DND-41 (cell line): ENCODE data around the gene UPK1A.

Experiments
- ATAC-seq: fragments of 200-7000 bp; cut with Tn5 transposase; 3 replicates; pipeline ENCODE4 v1.9.1; 2021; ENCODE audit warnings: low read depth; ENCODE audit not compliant: insufficient read depth
- DNase-seq: peaks from one replicate; pipeline ENCODE4 v3.0.0-alpha.2; 2020
- H2AFZ ChIP-seq: 2 replicates; pipeline ENCODE4 v1.6.0; 2012; ENCODE audit warnings: low read depth, low read length
- H3K27ac ChIP-seq: 2 replicates; pipeline ENCODE4 v1.5.1; 2012; ENCODE audit warnings: low read length, inconsistent platforms
- H3K27me3 ChIP-seq: fragments of 200-600 bp; sonication (generic); 2 replicates; pipeline ENCODE4 v1.6.0; 2012; ENCODE audit warnings: low read length, mild to moderate bottlenecking, inconsistent platforms; ENCODE audit not compliant: insufficient read depth, poor library complexity
- H3K36me3 ChIP-seq: 2 replicates; pipeline ENCODE4 v1.5.1; 2012; ENCODE audit warnings: low read length, inconsistent platforms; ENCODE audit not compliant: insufficient read depth
- H3K4me1 ChIP-seq: 2 replicates; pipeline ENCODE4 v1.5.1; 2012; ENCODE audit warnings: mild to moderate bottlenecking, low read length; ENCODE audit not compliant: insufficient read depth
- H3K4me2 ChIP-seq: 2 replicates; pipeline ENCODE4 v1.6.0; 2012; ENCODE audit warnings: mild to moderate bottlenecking, moderate library complexity, low read length, inconsistent platforms; ENCODE audit not compliant: insufficient read depth
- H3K4me3 ChIP-seq, 2 experiments: fragments of 200-600 bp in 1 of 2; shearing (Covaris generic) in 1 of 2; 2 replicates each; pipeline ENCODE4 v1.5.1; 2012 to 2016; ENCODE audit warnings: inconsistent platforms in 2 of 2, low read length in 2 of 2, mild to moderate bottlenecking in 2 of 2, low read depth in 1 of 2, moderate library complexity in 1 of 2
- H3K79me2 ChIP-seq: 2 replicates; pipeline ENCODE4 v1.6.0; 2012; ENCODE audit warnings: low read length, inconsistent platforms; ENCODE audit not compliant: insufficient read depth
- H3K9ac ChIP-seq: 2 replicates; pipeline ENCODE4 v1.6.0; 2012; ENCODE audit warnings: low read depth, mild to moderate bottlenecking, inconsistent platforms, low read length, moderate library complexity
- H3K9me3 ChIP-seq: 2 replicates; pipeline ENCODE4 v1.5.1; 2012; ENCODE audit warnings: low read length, moderate library complexity, mild to moderate bottlenecking, inconsistent platforms; ENCODE audit not compliant: insufficient read depth, severe bottlenecking
- H4K20me1 ChIP-seq: 2 replicates; pipeline ENCODE4 v1.6.0; 2012; ENCODE audit warnings: low read length; ENCODE audit not compliant: insufficient read depth
- EZH2 ChIP-seq: IDR thresholded peaks from 3 replicates; pipeline ENCODE4 v1.6.1; 2012; ENCODE audit warnings: borderline replicate concordance, low read depth, mild to moderate bottlenecking, moderate library complexity, low read length, inconsistent platforms; ENCODE audit not compliant: severe bottlenecking
- TF ChIP-seq, protein P1 (sequence below): IDR thresholded peaks from 2 replicates; pipeline ENCODE4 v1.5.1; 2012; ENCODE audit warnings: borderline replicate concordance, low read length, moderate library complexity, mild to moderate bottlenecking; ENCODE audit not compliant: poor library complexity, severe bottlenecking; ENCODE audit errors: extremely low read depth

UPK1A gene

DNA sequence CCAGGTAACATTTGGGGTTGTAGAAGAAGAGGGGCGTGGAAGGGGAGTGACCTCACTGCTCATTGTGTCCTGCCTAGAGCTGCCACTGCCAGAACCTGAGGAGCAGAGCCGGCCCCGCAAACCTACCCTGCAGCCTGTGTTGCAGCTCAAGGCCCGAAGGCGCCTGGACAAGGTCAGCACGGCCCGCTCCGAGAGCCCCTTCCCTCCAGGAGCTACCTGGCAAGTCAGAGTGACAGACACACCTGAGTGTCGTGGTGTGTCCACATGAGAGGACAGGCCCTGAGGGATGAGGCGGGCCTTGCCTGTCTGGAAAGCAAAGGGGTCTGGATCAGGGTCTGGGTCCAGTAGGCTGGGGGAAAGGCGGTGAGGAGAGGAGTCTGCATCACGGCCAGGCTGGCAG, 58.2 kb downstream of the UPK1A start:
- H3K4me2 ChIP-seq: no peak overlapping the region
- no peak overlapping the region for H2AFZ ChIP-seq
- H3K79me2 ChIP-seq: peaks cover 25% of the 10 kb centered on the region
- DNase-seq (no peak), ATAC-seq (no peak)
- no peak overlapping the region for H3K27ac ChIP-seq
- peaks cover 14% of the 10 kb centered on the region for H3K4me1 ChIP-seq
- TF ChIP-seq, protein P1, sequence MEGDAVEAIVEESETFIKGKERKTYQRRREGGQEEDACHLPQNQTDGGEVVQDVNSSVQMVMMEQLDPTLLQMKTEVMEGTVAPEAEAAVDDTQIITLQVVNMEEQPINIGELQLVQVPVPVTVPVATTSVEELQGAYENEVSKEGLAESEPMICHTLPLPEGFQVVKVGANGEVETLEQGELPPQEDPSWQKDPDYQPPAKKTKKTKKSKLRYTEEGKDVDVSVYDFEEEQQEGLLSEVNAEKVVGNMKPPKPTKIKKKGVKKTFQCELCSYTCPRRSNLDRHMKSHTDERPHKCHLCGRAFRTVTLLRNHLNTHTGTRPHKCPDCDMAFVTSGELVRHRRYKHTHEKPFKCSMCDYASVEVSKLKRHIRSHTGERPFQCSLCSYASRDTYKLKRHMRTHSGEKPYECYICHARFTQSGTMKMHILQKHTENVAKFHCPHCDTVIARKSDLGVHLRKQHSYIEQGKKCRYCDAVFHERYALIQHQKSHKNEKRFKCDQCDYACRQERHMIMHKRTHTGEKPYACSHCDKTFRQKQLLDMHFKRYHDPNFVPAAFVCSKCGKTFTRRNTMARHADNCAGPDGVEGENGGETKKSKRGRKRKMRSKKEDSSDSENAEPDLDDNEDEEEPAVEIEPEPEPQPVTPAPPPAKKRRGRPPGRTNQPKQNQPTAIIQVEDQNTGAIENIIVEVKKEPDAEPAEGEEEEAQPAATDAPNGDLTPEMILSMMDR: no peak
- no peak for TF ChIP-seq EZH2
- no peaks in the 10 kb centered on the region for H3K27me3 ChIP-seq
- no peak overlapping the region for H3K9ac ChIP-seq
- H3K36me3 ChIP-seq: peaks cover 98% of the 10 kb centered on the region
- peaks cover 64% of the 10 kb centered on the region for H4K20me1 ChIP-seq
- H3K4me3 ChIP-seq: no peak overlapping the region
- no peaks in the 10 kb centered on the region for H3K9me3 ChIP-seq

DNA sequence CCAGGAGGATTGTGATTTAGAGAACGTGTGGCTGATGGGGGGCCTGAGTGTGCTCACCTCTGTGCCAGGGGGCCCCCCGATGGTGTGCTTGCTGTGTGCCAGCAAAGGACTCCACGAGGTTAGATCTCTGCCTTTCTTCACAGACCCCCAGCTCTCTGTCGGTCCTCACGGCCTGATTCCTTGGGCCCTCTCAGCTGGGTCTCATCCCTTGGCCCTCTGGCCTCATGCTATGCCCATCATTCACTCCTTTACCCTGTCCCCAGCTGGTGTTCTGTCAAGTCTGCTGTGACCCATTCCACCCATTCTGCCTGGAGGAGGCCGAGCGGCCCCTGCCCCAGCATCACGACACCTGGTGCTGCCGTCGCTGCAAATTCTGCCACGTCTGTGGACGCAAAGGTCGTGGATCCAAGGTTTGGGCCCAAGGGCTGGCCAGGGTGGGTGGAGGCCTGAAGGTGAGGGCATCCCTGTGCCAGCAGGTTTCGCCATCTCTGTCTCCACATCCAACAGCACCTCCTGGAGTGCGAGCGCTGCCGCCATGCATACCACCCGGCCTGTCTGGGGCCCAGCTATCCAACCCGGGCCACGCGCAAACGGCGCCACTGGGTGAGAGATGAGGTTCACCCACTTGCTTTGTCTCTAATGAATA, 59.0 kb downstream of the UPK1A start:
- Histone ChIP-seq H3K36me3 (peaks cover 98% of the 10 kb centered on the region), H3K9ac (no peak overlapping the region), H3K27ac (no peak overlapping the region)

DNA sequence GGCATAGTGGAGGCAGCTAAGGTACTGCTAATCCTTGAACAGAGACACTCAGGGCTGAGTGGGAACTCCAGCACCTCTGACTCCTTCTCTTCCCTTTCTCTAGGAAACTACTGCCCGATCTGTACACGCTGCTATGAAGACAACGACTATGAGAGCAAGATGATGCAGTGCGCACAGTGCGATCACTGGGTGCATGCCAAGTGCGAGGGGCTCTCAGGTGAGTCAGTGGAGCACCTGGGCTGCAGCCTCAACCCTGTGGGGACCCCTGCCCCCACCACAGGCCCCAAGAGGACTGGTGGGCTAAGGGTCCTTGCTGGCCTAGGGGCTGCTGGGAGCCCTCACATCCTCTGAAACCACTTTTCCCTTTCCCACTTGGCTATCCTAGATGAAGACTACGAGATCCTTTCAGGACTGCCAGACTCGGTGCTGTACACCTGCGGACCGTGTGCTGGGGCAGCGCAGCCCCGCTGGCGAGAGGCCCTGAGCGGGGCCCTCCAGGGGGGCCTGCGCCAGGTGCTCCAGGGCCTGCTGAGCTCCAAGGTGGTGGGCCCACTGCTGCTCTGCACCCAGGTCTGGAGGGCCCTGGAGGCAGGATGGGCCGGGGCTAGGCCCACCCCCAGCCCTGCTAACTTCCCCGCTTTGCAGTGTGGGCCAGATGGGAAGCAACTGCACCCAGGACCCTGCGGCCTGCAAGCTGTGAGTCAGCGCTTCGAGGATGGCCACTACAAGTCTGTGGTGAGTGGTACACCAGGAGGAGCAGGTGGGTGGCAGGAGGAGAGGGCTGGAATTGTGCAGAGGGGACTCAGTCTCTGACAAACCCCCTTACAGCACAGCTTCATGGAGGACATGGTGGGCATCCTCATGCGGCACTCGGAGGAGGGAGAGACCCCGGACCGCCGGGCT, 61.0 kb downstream of the UPK1A start:
- Histone ChIP-seq H2AFZ (no peak overlapping the region), H3K27ac (no peak overlapping the region), H3K4me3 (no peak overlapping the region), H3K9ac (no peak overlapping the region), H3K4me1 (no peaks in the 10 kb centered on the region), H3K36me3 (peaks cover 99% of the 10 kb centered on the region), H3K79me2 (0 out of 2 replicates have a peak, but pooled peaks cover 5% of the 10 kb centered on the region), H3K9me3 (no peaks in the 10 kb centered on the region), H4K20me1 (peaks cover 59% of the 10 kb centered on the region), H3K27me3 (no peaks in the 10 kb centered on the region), H3K4me2 (no peak overlapping the region)
- DNase-seq (no peak), ATAC-seq (no peak)
- TF ChIP-seq, protein P1: no peak
- TF ChIP-seq EZH2: no peak

More for the DNA sequence above, 59.0 kb downstream of the UPK1A start:
- ATAC-seq (no peak), DNase-seq (no peak)
- Histone ChIP-seq H3K9me3 (no peaks in the 10 kb centered on the region), H3K79me2 (peaks cover 17% of the 10 kb centered on the region), H3K27me3 (no peaks in the 10 kb centered on the region), H3K4me2 (no peak overlapping the region), H3K4me1 (peaks cover 7% of the 10 kb centered on the region; the same call in 1 of the 2 replicates), H3K4me3 (no peak overlapping the region), H2AFZ (no peak overlapping the region), H4K20me1 (peaks cover 58% of the 10 kb centered on the region)
- TF ChIP-seq EZH2: no peak
- TF ChIP-seq, protein P1: no peak
